Measurements from ENCODE around the gene SEMA3F.

DNA sequence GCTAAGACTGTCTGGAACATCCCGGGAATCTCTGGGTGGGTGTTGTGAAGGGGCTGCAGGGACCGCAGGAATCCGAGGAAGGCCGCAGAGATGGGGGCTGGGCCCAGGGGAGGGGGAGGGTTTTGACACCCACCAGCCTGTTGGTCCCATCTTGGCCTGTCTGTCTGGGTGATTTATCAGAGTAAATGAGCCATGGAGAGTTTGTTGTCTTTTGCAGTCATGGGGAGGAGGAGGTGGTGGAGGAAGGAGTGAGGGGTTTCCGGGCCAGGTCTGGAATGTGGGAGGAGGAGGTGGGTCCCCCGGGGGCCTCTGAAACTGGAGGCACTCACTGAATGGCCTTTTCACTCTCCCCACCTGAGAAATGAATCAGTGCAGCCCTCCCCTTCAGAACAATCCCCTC, 11.5 kb downstream of the SEMA3F start:
- TF ChIP-seq, protein P1, sequence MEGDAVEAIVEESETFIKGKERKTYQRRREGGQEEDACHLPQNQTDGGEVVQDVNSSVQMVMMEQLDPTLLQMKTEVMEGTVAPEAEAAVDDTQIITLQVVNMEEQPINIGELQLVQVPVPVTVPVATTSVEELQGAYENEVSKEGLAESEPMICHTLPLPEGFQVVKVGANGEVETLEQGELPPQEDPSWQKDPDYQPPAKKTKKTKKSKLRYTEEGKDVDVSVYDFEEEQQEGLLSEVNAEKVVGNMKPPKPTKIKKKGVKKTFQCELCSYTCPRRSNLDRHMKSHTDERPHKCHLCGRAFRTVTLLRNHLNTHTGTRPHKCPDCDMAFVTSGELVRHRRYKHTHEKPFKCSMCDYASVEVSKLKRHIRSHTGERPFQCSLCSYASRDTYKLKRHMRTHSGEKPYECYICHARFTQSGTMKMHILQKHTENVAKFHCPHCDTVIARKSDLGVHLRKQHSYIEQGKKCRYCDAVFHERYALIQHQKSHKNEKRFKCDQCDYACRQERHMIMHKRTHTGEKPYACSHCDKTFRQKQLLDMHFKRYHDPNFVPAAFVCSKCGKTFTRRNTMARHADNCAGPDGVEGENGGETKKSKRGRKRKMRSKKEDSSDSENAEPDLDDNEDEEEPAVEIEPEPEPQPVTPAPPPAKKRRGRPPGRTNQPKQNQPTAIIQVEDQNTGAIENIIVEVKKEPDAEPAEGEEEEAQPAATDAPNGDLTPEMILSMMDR (IDR thresholded peaks at IDR 0.05; ENCODE audit: low read depth, low read length), result no peak
- TF ChIP-seq EZH2phosphoT487 (IDR thresholded peaks at IDR 0.05; ENCODE audit: low read depth), result no peak
